ENCODE data around the gene TIGD3.

Gene TIGD3

GRCh38 chr11:65392186-65392829 is 37.8 kb downstream of the TIGD3 start:
- DNase-seq, result no peak

GRCh38 chr11:65392899-65393298 is 38.3 kb downstream of the TIGD3 start:
- no peak for DNase-seq

GRCh38 chr11:65393513-65394079 is 39.0 kb downstream of the TIGD3 start:
- DNase-seq, result no peak

GRCh38 chr11:65394125-65394536 is 39.6 kb downstream of the TIGD3 start:
- DNase-seq, result no peak

GRCh38 chr11:65395961-65396530 is 41.5 kb downstream of the TIGD3 start:
- no peak for DNase-seq

- no peak for DNase-seq
Measured at GRCh38 chr11:65396769-65397745, 42.5 kb downstream of the TIGD3 start.

GRCh38 chr11:65398362-65398910 is 43.9 kb downstream of the TIGD3 start:
- no peak for DNase-seq

- no peak for DNase-seq
Measured at GRCh38 chr11:65399249-65399648, 44.7 kb downstream of the TIGD3 start.

GRCh38 chr11:65399845-65400244 is 45.3 kb downstream of the TIGD3 start:
- no peak for DNase-seq

GRCh38 chr11:65400307-65401072 is 45.9 kb downstream of the TIGD3 start:
- no peak for DNase-seq

GRCh38 chr11:65401073-65401802 is 46.7 kb downstream of the TIGD3 start:
- DNase-seq, result no peak

GRCh38 chr11:65401803-65402248 is 47.3 kb downstream of the TIGD3 start:
- no peak for DNase-seq

GRCh38 chr11:65402790-65403189 is 48.2 kb downstream of the TIGD3 start:
- DNase-seq, result no peak

GRCh38 chr11:65403607-65404121 is 49.1 kb downstream of the TIGD3 start:
- DNase-seq, result no peak

- no peak for DNase-seq
Measured at GRCh38 chr11:65404210-65404609, 49.7 kb downstream of the TIGD3 start.

GRCh38 chr11:65404638-65405339 is 50.2 kb downstream of the TIGD3 start:
- DNase-seq, result no peak

All from femur (tissue), 1 donor.